NCI-H2081 treated with DMSO at 0.1 percent for 48 hours (cell line): ENCODE results near the gene BRD4.

Experiments used
- DNase-seq: peaks from one replicate; lab custom pipeline; 2025; lab: John Stamatoyannopoulos, UW

BRD4 gene

DNA sequence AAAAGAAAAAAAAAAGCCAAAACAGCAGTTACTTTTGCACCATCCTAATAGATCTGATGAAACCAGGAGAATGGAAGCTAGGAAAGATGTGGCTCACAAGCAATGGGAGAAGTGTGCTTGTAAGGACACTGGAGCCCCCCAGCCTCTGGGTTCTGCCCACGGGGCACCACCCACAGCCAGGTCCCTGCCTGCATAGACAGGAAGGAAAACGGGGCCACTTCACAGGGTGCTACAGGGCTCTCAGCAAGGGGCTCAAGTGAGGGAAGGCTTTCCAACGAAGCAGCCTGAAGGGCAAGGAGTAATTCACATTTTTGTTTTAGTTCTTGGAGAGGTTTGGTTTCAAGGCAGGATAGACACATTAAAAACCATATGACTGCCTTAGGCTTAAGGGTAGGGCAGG, 42.7 kb downstream of the BRD4 start:
- DNase-seq: no peak

DNA sequence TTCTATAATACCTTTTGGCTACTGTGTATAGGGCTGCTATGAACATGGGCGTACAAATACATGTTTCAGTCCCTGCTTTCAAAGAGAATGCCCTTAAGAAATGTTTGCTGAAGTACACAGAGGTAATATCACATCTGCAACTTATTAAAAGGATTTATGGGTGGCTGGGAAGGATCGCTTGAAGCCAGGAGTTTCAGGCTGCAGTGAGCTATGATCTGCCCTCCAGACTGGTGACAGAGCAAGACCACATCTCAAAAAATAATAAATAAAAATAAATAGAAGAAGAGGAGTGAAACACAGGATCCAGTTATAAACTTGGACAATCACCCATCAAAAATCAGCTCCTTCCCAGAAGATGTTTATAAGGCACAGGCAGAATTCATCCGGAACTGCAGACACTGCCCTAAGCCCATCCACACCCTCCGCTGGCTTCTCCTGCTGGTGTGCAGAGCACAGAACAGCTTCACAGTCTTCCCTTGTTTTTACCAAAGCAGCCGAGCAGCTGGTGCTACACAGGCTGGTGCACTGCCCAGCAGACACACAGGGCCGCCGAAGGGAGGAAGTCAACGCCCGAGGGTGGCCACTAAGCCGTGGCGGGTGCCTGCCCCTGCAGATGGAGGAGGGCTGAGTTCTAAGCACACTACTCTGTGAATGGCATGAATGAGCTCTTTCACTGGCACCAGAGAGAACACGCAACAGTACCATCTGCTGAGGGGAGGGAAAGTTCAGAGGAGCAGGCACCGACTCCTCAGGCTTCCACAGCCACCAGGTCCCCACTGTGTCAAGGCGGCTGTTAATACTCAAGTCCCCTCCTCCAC, 44.0 kb downstream of the BRD4 start:
- peak; percentile 13 for DNase-seq

DNA sequence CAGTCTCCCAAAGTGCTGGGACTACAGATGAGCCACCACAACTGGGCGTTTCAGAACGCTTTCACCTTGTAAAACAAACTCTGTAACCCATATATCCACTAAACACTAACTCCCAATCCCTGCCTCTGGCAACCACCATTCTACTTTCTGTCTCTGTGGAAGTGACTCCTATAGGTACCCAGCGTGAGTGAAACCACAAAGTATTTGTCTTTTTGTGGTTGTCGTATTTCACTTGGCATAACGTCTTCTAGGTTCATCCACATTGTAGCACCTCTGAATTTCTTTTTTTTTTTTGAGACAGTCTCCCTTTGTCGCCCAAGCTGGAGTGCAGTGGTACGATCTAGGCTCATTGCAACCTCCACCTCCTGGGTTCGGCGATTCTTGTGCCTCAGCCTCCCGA, 44.8 kb downstream of the BRD4 start:
- no peak for DNase-seq

DNA sequence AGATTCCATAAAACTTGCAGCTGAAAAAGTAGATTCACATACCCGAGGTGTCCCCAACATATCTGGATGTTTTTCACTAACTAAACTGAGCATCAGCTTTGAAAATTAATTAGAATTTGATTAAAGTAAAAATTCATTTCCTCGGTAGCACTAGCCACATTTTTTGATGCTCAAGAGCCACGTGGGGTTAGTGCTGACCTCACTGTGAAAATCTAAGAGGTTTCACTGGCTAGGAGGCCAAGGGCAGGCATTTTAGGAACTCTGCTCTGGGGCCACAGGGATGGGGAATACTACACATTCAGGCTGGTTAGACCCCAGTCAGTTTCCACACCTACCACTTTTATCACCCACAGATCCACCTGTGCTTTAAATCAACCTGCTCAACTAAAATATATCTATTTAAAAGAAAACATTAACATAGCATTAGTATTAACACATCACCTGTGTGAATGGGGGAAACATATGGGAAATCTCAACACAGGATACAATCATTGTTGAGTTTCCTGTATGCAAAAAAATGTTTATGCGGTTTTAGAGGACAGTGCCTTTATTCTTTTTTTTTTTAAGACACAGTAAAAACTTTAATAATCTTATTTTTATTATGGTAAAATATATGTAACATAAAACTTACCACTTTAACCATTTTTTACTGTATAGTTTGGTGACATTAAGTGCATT, 45.5 kb downstream of the BRD4 start:
- DNase-seq: no peak

DNA sequence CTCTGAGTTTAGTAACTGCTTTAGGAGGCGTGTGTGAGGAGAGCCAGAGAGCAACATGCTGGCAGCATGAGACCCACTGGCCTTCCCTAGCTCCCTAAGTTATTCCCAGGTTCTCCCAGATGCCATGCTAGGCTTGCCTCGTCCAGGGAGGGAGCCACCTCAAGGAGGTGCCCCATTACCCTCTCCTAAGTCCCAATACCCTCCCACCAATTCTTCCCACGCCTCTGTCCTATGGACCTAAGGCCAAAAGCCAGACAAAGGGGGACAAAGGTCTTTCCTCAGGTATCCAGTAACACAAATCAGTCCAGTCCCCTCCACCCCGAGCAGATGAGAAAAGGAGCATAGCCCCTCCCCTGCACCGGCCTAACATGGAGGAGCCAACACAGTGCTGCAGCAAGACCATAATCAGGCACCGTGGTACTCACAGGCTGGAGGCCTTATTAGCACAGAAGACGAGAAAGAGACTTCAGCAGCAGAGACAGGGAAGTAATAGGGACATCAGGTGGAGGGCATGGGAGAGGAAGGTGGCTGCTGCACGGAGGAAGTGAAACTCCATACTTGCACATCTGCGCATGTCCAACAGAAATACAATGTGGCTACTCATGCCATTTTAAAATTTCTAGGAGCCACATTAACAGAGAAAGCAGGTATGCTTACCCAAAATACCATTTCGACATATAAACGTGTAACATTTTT, 46.3 kb downstream of the BRD4 start:
- no peak for DNase-seq

DNA sequence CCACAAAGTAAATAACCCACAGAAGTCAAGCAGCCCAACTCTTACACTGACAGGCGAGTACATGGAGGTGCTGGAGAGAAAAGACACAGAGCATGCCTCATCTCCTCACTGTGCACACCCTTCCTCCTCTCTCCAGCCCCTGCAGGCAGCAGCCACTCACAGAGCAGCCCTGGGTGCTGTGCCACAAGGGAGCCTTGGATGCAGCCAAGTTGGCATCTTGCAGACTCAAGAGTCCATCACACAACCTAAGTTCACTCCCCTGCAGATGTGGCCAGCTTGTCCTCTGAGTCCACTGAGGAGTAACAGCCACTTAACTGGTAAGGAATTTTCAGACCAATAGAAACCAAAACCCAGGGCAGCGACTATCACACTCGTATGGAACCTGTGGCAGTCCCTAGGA, 47.4 kb downstream of the BRD4 start:
- DNase-seq: no peak

DNA sequence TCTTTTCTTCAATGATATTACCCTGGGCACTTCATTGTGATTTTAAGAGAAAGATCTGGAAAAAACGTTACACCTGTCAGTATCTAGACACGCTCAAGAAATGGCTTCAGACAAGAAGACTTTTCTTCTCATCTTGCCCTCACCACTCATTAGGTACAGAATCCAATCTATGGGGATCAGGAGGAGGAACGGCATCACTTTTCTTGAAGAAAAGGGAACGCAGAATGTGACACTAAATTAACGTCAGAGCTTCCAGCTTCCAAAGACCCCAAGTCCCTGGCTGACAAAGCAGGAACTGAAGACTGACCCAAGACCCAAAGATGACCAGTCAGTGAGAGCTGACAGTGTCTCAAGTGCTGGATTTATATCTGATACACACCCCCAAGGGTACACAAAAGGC, 48.2 kb downstream of the BRD4 start:
- no peak for DNase-seq

DNA sequence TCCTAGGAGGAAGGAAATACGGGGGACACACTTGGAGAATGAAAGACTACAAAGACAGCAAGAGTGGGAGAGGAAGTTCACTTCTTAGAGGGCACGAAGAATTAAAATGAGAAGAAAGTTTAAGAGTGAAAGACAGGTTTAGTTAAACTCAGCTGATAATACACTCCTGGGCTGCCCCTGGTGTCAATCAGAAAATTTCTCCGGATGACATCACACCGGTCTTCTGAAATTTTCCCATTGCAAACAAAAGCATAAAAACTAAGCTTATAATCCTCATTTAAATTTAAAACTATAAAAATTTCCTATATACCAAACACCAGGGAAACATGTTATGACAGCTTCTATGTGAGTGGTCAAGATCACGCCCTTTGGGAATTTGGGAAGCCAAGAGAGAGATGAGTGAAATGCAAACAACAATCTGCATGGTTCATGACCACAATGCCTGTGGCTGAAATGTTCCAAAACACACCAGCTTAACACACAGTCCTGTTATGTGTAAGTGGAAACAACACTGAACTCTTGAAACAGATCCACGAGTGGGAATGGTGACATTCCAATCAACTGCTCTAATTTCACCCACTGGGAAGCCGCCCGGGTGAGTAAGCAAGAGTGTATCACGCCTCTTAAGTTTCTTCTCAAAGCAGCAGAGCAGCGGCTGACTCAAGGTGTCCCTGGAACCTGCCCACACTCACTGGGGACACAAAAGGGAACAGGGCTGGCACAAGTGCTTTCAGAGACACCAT, 49.0 kb downstream of the BRD4 start:
- no peak for DNase-seq

DNA sequence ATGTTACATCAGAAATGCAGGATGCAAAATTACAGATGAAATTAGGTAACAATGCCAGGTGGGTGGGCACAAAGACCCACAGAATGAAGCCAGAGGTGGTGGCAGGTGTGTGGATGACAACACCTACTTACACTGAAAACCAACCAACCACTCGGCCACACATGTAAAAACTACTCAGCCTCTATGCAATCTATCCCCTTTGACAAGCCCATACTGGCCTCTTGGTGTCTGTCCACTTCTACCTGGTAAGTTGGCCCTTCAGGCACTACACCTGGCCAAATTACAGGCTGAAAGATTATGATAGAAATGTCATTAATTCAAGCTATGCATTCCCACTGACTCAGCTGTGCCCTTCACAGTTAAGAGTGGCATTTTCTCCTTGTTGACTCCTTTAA, 50.0 kb downstream of the BRD4 start:
- DNase-seq: no peak

DNA sequence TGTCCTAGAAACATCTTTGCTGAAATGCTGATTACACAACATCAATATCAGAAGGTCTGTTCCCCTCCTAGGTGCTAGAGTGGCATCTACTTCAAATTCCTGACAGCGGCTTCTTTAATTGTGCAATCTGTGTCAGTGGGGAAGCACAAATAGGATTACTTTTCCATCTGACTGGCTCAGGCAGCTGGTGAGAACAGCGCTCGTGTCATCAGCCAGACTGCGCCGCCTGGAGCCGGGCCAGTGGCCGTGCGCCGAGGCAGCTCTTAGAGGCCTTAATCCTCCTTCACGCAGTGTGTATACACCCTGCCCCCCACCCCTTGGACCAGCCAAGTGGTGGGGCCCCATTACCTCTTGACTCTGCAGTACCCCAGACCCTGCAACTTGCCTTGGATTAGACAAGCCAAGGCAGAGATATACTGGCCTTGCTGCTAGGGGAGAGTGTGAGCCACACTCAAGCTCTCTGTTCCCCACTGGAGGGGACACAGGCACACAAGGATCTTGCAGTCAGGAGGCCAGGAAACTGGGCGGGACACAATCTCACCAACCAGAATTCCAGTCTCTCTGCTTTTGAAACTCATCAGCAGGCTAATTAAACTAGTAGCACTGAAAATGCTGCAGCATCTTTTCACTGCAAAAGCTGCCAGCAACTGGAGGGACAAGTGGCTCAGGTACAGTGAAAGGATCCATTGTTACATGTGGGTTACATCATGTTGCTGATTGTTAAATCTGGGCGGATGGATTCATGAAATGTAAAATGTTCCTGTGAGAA, 51.2 kb downstream of the BRD4 start:
- peak; percentile 8 for DNase-seq

DNA sequence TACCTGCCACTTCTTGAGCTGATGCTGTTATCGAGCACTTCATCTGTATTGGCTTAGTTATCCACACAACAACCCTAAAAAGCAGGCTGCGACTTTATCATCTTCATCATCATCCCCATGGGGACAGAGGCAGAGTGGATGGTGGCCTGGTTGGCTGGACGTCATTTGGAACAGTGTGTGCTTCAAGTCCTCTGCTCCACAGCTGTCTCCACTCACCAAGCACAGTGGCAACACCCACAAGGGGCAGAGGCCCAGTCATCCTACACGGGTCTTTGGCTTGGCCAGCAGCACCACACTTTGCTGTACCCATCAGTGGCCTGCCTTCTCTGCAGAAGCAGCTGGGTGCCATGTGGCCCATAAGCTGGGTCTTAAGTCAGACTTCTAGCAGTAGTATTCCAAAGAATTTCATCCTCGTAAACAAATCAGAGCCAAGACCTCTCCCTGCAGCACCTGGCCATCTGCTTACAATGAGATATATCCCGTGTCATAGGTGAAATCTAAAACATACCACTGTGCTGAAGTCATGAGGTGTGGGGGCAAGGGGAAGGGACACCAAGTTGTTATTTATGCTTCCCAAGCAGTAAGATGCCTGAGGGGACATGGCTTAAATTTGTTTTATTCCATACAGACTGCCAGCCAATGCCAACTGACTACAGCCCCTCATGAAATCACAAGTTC, 52.2 kb downstream of the BRD4 start:
- no peak for DNase-seq

DNA sequence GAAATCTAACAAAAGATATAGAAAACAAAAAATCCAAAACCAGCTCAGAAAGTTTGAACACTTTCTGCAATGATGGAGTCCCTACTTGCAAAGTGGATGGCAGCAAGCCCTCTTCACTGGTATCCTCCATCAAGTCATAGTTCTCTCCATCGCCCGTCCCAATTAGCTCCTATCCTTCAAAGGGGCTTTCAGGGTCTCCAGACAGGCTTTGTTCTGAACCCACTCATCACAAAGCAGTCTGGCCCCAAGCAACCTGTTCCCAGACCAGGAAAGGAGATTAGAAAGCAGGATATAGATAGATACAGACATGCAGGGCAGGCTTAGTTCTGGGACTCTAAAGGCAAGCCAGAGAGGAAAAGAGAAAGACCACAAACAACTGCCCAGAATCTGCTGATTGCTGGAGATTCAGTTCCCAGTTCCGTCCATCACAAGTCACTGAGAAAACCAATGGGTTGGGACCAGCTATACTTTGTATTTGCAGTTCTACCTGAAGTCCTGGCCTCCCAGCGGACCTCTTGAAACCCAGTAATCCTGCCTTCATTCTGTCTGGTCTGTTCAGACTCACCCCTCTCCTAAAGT, 52.9 kb downstream of the BRD4 start:
- DNase-seq: no peak

DNA sequence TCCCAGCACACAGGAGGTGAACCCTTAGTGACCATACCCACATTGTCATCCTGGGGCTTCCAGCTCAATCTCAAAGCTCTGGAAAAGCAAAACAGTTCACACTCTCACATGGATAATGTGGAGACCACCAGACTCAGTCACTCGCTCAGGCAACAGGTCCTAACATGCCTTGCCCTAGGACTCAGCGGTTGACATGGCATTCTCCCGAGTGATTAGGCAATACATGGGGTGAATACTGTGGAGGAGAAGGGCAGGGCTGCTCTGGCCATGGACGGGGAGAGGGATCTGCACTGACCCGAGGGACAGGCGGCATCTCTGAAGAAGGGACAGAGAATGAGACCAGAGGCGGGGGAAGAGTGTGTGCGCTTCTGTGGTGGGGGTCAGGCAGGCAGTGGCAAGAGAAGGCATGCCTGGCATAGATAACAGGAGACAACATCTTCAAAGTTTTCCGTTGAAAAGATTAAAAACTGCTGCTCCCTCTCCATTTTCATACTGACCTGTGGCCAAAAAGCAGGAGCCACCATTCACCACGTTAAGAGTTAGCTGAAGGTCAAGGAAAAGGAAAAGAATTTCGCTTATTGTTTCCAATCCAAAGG, 55.6 kb downstream of the BRD4 start:
- no peak for DNase-seq

DNA sequence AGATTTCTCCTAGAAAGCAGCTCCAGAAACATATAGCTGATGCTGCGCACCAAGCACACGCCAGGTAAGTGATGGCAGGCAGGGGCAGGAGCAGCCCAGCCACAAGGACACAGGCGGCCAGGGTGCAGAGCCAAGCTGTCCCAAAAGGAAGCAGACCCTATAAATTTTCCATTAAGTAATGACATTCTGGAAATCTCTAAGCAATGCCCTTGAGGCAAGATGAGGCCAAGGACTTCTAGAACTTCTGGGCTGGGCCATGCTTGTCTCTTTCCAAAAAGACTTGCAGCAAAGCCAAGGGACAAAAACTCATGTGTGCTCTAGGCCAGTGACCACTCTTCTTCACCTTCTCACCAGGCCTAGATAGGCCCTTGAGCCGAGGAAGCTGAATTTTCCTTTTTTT, 57.9 kb downstream of the BRD4 start:
- DNase-seq: no peak

DNA sequence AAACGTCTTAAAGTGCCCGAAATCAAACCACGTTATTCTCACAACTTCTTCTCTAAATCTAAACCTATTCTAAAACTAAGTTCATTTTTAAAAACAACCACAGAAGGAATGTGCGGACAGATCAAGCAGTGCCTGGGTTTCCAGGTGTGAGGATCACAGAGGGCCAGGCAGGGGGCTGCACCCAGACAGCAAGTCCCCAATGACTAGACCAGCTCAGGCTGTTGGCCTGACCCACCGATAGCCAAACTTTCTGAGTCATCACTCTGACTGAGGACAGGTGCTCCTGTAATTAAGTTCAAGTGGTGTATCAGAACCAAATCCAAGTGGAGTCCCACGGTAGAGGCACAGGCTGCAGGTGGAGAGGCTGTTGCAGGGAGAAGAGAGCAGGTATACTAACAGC, 62.5 kb downstream of the BRD4 start:
- no peak for DNase-seq

DNA sequence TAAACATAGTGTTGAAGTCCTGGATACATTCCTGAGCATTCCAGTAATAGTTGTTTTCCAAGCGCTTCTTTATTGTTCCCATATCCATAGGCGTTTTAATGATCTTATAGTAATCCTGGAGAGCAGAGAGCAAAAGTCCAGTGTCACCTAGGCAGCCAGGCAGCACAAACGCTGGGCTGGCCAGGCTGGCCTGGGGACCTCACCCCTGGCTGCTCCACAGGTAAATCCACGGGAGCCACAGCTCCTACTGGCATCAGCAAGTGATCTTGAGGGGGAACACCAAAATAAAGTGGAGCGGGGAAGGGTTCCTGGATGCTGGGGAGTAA, 63.4 kb downstream of the BRD4 start:
- DNase-seq: no peak

DNA sequence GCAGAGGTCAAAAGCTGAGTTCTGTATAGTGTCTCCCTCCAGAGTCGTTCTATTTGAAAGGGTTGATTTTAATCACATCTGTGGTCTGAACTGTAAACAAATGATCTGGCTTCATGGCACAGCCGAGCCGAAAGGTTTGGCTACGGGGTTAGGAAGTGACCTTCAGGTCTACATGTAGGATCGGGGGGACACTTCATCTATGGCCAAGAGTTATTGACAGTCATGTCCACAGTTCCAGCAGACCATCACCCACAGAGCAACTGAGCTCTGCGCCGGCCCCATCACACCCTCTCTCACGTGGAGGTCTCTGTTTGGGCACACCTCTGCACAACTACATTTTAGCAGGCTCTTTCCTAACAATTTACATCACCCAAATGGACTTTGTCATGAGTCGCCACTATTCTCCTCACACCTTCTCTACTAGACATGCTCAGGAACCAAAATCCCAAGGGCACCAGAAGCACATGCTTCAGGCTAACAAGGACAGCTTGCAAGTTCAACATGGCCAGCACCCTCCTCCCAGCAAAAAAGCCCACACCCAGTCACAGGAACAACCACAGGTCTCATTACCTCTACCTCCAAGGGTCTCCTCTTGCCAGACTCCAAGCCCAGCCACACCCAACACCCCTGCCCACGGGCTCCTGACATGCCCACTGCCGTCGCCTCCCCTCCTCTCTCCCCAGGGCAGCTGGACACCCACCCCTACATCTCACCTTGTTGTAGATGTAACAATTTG, 64.0 kb downstream of the BRD4 start:
- DNase-seq: no peak

DNA sequence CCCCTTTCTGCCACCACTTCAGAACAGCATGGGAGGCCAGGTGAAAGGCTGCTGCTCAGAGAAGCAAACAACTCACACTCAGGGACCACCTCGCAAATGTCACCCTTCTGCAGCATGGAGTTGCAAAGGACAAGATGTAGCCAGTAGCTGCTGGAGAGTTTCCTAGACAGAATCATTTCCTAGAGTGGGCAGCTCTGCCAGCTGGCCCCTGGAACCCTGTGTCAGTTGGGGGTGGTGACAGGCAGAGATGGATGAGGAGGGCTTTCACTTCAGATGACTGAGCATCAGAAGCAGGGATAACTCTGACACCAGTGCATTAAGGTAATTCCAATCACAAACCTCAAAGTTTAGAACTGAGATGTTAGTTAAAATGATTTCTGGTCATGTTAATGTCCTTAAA, 65.7 kb downstream of the BRD4 start:
- DNase-seq: no peak

DNA sequence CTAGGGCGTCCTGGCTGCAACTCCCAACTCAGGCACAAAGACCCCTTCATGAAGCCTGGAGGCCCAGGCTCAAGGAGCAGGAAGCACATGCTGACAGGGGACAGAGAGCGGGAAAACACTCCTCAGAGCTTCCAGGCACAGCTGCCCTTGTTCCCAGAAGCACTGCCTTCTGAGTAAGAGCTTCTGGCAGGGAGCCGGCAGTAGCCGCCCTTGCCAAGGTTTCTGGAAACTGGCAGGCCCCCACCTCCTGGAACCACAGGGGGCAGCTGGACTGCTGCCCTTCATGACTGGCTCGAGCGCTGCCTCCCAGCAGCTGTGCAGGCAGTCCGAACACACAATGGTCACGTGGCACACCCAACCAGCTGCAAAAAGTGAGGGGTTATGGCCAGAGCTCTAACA, 66.5 kb downstream of the BRD4 start:
- peak; percentile 53 for DNase-seq
